GM10248 (cell line): ENCODE data around the gene USP30.

ENCODE experiments used
- CTCF ChIA-PET: fragments of 300-600 bp; sonication (Branson Sonifier 250); formaldehyde crosslinking; extraction: SDS; loops from one replicate; lab custom pipeline; 2021; ENCODE audit warnings: antibody characterized with exemption; lab: Yijun Ruan, JAX
- POLR2A ChIA-PET: fragments of 350-650 bp; sonication (Branson Sonifier 250); formaldehyde crosslinking; extraction: SDS; loops from one replicate; lab custom pipeline; 2020; ENCODE audit warnings: antibody characterized with exemption; lab: Yijun Ruan, JAX
- DNase-seq: peaks from one replicate; pipeline ENCODE4 v3.0.0; 2012; ENCODE audit errors: extremely low spot score
- CTCF ChIP-seq: IDR thresholded peaks from 2 replicates; pipeline ENCODE4 v1.5.1; 2012; ENCODE audit warnings: mild to moderate bottlenecking, low read depth; ENCODE audit errors: extremely low read depth, missing control alignments, control extremely low read depth

Gene USP30

GRCh38 chr12:109121346-109121880 lies 69.0 kb downstream of the USP30 start:
- TF ChIP-seq CTCF: no peak
- CTCF ChIA-PET: interaction anchor here (5.0 kb wide), 1 partner anchor 10 kb away, joined by 25 read pairs; no protein-coding TSS in a partner anchor
- no peak for DNase-seq
- POLR2A ChIA-PET: no interaction called here

GRCh38 chr12:109124878-109125648 lies 72.7 kb downstream of the USP30 start:
- no peak for DNase-seq
- CTCF ChIA-PET: interaction anchor here (1.0 kb wide), 2 partner anchors 9 to 14 kb away, joined by 3 to 4 read pairs; no protein-coding TSS in a partner anchor
- POLR2A ChIA-PET: no interaction called here
- TF ChIP-seq CTCF: no peak

GRCh38 chr12:109125791-109126190 lies 73.4 kb downstream of the USP30 start:
- CTCF ChIA-PET: interaction anchor here (1.0 kb wide), 1 partner anchor 8 kb away, joined by 3 read pairs; no protein-coding TSS in a partner anchor

GRCh38 chr12:109126784-109127183 lies 74.4 kb downstream of the USP30 start:
- no peak for TF ChIP-seq CTCF
- POLR2A ChIA-PET: no interaction called here
- no peak for DNase-seq

More at GRCh38 chr12:109125791-109126190, 73.4 kb downstream of the USP30 start:
- no peak for TF ChIP-seq CTCF
- no peak for DNase-seq
- POLR2A ChIA-PET: no interaction called here

GRCh38 chr12:109127533-109128242 lies 75.3 kb downstream of the USP30 start:
- DNase-seq: no peak
- TF ChIP-seq CTCF: no peak
- POLR2A ChIA-PET: no interaction called here
- CTCF ChIA-PET: interaction anchor here (0.9 to 1.3 kb wide), 3 partner anchors 11 to 35 kb away, joined by 3 to 4 read pairs (median 3); partner anchors contain the start of gene ALKBH2

More at GRCh38 chr12:109126784-109127183, 74.4 kb downstream of the USP30 start:
- CTCF ChIA-PET: no interaction called here
